HEK293 (cell line): ENCODE results near the gene CTAG2.

Experiments used
- CTCF ChIA-PET: fragments of 350-600 bp; formaldehyde crosslinking; extraction: SDS; loops from one replicate; lab custom pipeline; 2021; ENCODE audit warnings: antibody characterized with exemption; lab: Yijun Ruan, JAX
- POLR2A ChIA-PET: fragments of 300-600 bp; formaldehyde crosslinking; extraction: SDS; loops from one replicate; lab custom pipeline; 2020; ENCODE audit warnings: antibody characterized with exemption, inconsistent platforms; lab: Yijun Ruan, JAX
- H3K27ac ChIP-seq: fragments of 200-500 bp; sonication (Bioruptor generic); 2 replicates; pipeline ENCODE4 v1.5.1; 2014; ENCODE audit warnings: low read depth, low read length, control low read depth, inconsistent platforms; ENCODE audit errors: extremely low read depth
- H3K36me3 ChIP-seq, 2 experiments: fragments of 200-500 bp in 1 of 2; sonication (Bioruptor generic) in 1 of 2; 1 replicate in 1 of 2; 2 replicates in 1 of 2; pipeline ENCODE4 v1.5.1; 2014 to 2017; ENCODE audit warnings: inconsistent platforms in 2 of 2, low read length in 2 of 2; ENCODE audit not compliant: control insufficient read depth in 2 of 2, insufficient read depth in 1 of 2
- H3K4me1 ChIP-seq: fragments of 200-500 bp; sonication (Bioruptor generic); 2 replicates; pipeline ENCODE4 v1.5.1; 2014; ENCODE audit warnings: mild to moderate bottlenecking, low read length, inconsistent platforms; ENCODE audit not compliant: control insufficient read depth, insufficient read depth
- H3K4me3 ChIP-seq: 2 replicates; pipeline ENCODE4 v1.5.1; 2011; ENCODE audit warnings: low read depth, mild to moderate bottlenecking, control low read depth, low read length, moderate library complexity
- H3K9me3 ChIP-seq: fragments of 200-500 bp; sonication (Bioruptor generic); 2 replicates; pipeline ENCODE4 v1.5.1; 2014; ENCODE audit warnings: low read depth, low read length, inconsistent platforms; ENCODE audit not compliant: control insufficient read depth, insufficient read depth
- HOXA7 ChIP-seq: sonication (generic); formaldehyde crosslinking; IDR thresholded peaks from 2 replicates; pipeline ENCODE4 v1.8.1; 2022; ENCODE audit warnings: missing genetic modification reagents, borderline replicate concordance
- INSM2 ChIP-seq: fragments of 450-650 bp; formaldehyde crosslinking; IDR thresholded peaks from 2 replicates; pipeline ENCODE4 v1.5.1; 2016; ENCODE audit warnings: missing biosample characterization, missing genetic modification characterization
- KLF17 ChIP-seq: fragments of 450-650 bp; formaldehyde crosslinking; IDR thresholded peaks from 2 replicates; pipeline ENCODE4 v1.5.1; 2016; ENCODE audit warnings: missing biosample characterization, missing genetic modification characterization
- KLF9 ChIP-seq: fragments of 450-650 bp; formaldehyde crosslinking; IDR thresholded peaks from 2 replicates; pipeline ENCODE4 v1.5.1; 2016; ENCODE audit warnings: missing biosample characterization, missing genetic modification characterization, low read depth
- MYNN ChIP-seq: fragments of 450-650 bp; formaldehyde crosslinking; IDR thresholded peaks from 2 replicates; pipeline ENCODE4 v1.5.1; 2016; ENCODE audit warnings: missing biosample characterization, missing genetic modification characterization, borderline replicate concordance
- PBX3 ChIP-seq: sonication (generic); formaldehyde crosslinking; IDR thresholded peaks from 2 replicates; pipeline ENCODE4 v1.8.1; 2022; ENCODE audit warnings: mild to moderate bottlenecking, moderate library complexity, missing genetic modification reagents
- SALL2 ChIP-seq: fragments of 450-650 bp; formaldehyde crosslinking; IDR thresholded peaks from 2 replicates; pipeline ENCODE4 v1.5.0; 2017; ENCODE audit warnings: missing biosample characterization, mild to moderate bottlenecking, missing genetic modification characterization, borderline replicate concordance
- SETDB1 ChIP-seq: IDR thresholded peaks from one replicate; pipeline ENCODE4 v1.6.1; 2017; ENCODE audit warnings: mild to moderate bottlenecking, low read length, moderate library complexity, mixed read lengths; ENCODE audit not compliant: insufficient read length
- ZBTB1 ChIP-seq: fragments of 450-650 bp; formaldehyde crosslinking; IDR thresholded peaks from 2 replicates; pipeline ENCODE4 v1.5.1; 2016; ENCODE audit warnings: missing biosample characterization, missing genetic modification characterization
- ZFP41 ChIP-seq: fragments of 450-650 bp; formaldehyde crosslinking; IDR thresholded peaks from 2 replicates; pipeline ENCODE4 v1.5.1; 2016; ENCODE audit warnings: missing biosample characterization, missing genetic modification characterization, borderline replicate concordance
- ZNF184 ChIP-seq: fragments of 450-650 bp; IDR thresholded peaks from 2 replicates; pipeline ENCODE4 v1.5.1; 2018; ENCODE audit warnings: missing biosample characterization, mild to moderate bottlenecking, missing genetic modification characterization
- ZNF2 ChIP-seq: fragments of 450-650 bp; formaldehyde crosslinking; IDR thresholded peaks from 2 replicates; pipeline ENCODE4 v1.5.1; 2016; ENCODE audit warnings: missing biosample characterization, missing genetic modification characterization
- ZNF404 ChIP-seq: fragments of 450-650 bp; formaldehyde crosslinking; IDR thresholded peaks from 2 replicates; pipeline ENCODE4 v1.5.1; 2017; ENCODE audit warnings: missing biosample characterization, missing genetic modification characterization
- ZNF416 ChIP-seq: fragments of 450-650 bp; formaldehyde crosslinking; IDR thresholded peaks from 2 replicates; pipeline ENCODE4 v1.5.1; 2016; ENCODE audit warnings: missing biosample characterization, missing genetic modification characterization
- ZNF433 ChIP-seq: fragments of 450-650 bp; formaldehyde crosslinking; IDR thresholded peaks from 2 replicates; pipeline ENCODE4 v1.5.1; 2016; ENCODE audit warnings: missing biosample characterization, missing genetic modification characterization, low read depth
- ZNF558 ChIP-seq: fragments of 450-650 bp; formaldehyde crosslinking; IDR thresholded peaks from 2 replicates; pipeline ENCODE4 v1.5.1; 2016; ENCODE audit warnings: missing biosample characterization, missing genetic modification characterization
- ZNF623 ChIP-seq: fragments of 450-650 bp; formaldehyde crosslinking; IDR thresholded peaks from 2 replicates; pipeline ENCODE4 v1.5.1; 2016; ENCODE audit warnings: missing biosample characterization, missing genetic modification characterization
- ZNF624 ChIP-seq: fragments of 450-650 bp; formaldehyde crosslinking; IDR thresholded peaks from 2 replicates; pipeline ENCODE4 v1.5.1; 2017; ENCODE audit warnings: missing biosample characterization, missing genetic modification characterization
- ZNF639 ChIP-seq: fragments of 450-650 bp; formaldehyde crosslinking; IDR thresholded peaks from 2 replicates; pipeline ENCODE4 v1.5.1; 2016; ENCODE audit warnings: missing biosample characterization, missing genetic modification characterization
- ZNF785 ChIP-seq: fragments of 450-650 bp; formaldehyde crosslinking; IDR thresholded peaks from 2 replicates; pipeline ENCODE4 v1.5.1; 2016; ENCODE audit warnings: missing biosample characterization, missing genetic modification characterization
- ZNF792 ChIP-seq: fragments of 450-650 bp; formaldehyde crosslinking; IDR thresholded peaks from 2 replicates; pipeline ENCODE4 v1.5.1; 2016; ENCODE audit warnings: missing biosample characterization, missing genetic modification characterization
- ZNF843 ChIP-seq: fragments of 450-650 bp; formaldehyde crosslinking; IDR thresholded peaks from 2 replicates; pipeline ENCODE4 v1.5.1; 2016; ENCODE audit warnings: missing biosample characterization, missing genetic modification characterization
- ZSCAN16 ChIP-seq: fragments of 450-650 bp; formaldehyde crosslinking; IDR thresholded peaks from 2 replicates; pipeline ENCODE4 v1.5.1; 2016; ENCODE audit warnings: missing biosample characterization, missing genetic modification characterization
- ZSCAN4 ChIP-seq: fragments of 450-650 bp; formaldehyde crosslinking; IDR thresholded peaks from 2 replicates; pipeline ENCODE4 v1.5.1; 2017; ENCODE audit warnings: missing biosample characterization, missing genetic modification characterization
- ZXDB ChIP-seq: fragments of 450-650 bp; formaldehyde crosslinking; IDR thresholded peaks from 2 replicates; pipeline ENCODE4 v1.5.1; 2016; ENCODE audit warnings: missing biosample characterization, missing genetic modification characterization
- TF ChIP-seq, protein P1 (sequence below): fragments of 450-650 bp; formaldehyde crosslinking; IDR thresholded peaks from 2 replicates; pipeline ENCODE4 v1.5.1; 2017; ENCODE audit warnings: missing biosample characterization, missing genetic modification characterization

Gene CTAG2

DNA sequence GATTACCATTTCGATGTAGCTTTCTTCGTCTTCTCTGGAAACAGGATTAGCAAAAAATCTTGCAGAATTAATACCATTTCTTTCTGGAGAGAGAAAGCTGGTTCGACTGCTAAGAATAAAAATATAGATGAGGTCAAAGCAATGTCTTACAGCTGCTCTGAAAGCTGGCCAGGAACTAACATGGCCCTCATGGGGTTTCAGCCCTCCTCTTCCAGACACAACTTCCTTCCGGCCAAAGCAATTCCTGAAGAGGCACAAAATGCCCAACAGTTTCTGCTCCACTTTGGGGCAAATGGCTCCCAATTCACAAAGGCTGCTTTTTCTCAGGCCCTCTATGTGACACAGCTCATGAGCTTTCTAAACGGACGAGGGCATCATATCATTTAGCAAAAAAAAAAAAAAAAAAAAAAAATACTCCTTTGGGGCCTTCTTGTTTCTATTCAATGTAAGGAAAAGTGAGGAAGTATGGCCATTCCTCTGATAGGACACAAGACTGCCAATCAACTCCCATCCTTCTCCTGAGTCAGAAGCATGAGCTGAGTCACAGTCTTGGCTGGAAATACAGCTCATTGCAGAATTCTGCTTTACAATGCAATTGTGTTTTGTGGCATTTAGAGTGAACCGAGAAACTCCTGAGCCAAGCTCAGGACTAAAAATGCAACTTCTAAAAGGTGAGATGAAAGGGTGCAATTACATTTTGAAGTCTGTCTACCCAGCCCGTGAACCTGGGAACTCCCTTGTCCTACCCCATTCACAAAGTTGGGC, 42.7 kb upstream of the CTAG2 start:
- Histone ChIP-seq H3K4me1 (no peaks in the 10 kb centered on the region), H3K36me3 (no peaks in the 10 kb centered on the region), H3K27ac (no peak overlapping the region), H3K9me3 (no peaks in the 10 kb centered on the region; the same call in 1 of the 2 replicates), H3K4me3 (no peak overlapping the region)
- TF ChIP-seq HOXA7 (CRISPR knock-in tag) (no peak), KLF17 (tag by site-specific recombination) (no peak), ZBTB1 (tag by site-specific recombination) (no peak), MYNN (tag by site-specific recombination) (no peak), ZSCAN16 (tag by site-specific recombination) (no peak), ZNF843 (tag by site-specific recombination) (no peak), PBX3 (CRISPR knock-in tag) (no peak)
- TF ChIP-seq, protein P1, sequence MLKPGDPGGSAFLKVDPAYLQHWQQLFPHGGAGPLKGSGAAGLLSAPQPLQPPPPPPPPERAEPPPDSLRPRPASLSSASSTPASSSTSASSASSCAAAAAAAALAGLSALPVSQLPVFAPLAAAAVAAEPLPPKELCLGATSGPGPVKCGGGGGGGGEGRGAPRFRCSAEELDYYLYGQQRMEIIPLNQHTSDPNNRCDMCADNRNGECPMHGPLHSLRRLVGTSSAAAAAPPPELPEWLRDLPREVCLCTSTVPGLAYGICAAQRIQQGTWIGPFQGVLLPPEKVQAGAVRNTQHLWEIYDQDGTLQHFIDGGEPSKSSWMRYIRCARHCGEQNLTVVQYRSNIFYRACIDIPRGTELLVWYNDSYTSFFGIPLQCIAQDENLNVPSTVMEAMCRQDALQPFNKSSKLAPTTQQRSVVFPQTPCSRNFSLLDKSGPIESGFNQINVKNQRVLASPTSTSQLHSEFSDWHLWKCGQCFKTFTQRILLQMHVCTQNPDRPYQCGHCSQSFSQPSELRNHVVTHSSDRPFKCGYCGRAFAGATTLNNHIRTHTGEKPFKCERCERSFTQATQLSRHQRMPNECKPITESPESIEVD (tag by site-specific recombination) = no peak
- CTCF ChIA-PET = interaction anchor here (1.0 kb wide), 1 partner anchor 21 kb away, joined by 4 read pairs; no protein-coding TSS in a partner anchor
- POLR2A ChIA-PET = interaction anchor here (0.7 kb wide), 1 partner anchor 71 kb away, joined by 5 read pairs; no protein-coding TSS in a partner anchor

- no peaks in the 10 kb centered on the region for H3K36me3 ChIP-seq
- H3K27ac ChIP-seq = no peak overlapping the region
- TF ChIP-seq ZNF184 (tag by site-specific recombination) (no peak), KLF9 (tag by site-specific recombination) (no peak), ZNF785 (tag by site-specific recombination) (no peak), ZNF639 (tag by site-specific recombination) (no peak), ZNF2 (tag by site-specific recombination) (no peak), ZSCAN4 (tag by site-specific recombination) (no peak), ZNF416 (tag by site-specific recombination) (no peak), ZFP41 (tag by site-specific recombination) (no peak), ZNF623 (tag by site-specific recombination) (no peak), ZNF792 (tag by site-specific recombination) (no peak), INSM2 (tag by site-specific recombination) (no peak), SALL2 (tag by site-specific recombination) (no peak), ZNF624 (tag by site-specific recombination) (no peak), SETDB1 (no peak), ZNF433 (tag by site-specific recombination) (no peak), ZXDB (no peak), ZNF404 (tag by site-specific recombination) (no peak), ZNF558 (tag by site-specific recombination) (no peak)
- CTCF ChIA-PET = interaction anchor here (0.5 to 1.2 kb wide), 3 partner anchors 11 to 755 kb away, joined by 3 to 4 read pairs (median 3); no protein-coding TSS in a partner anchor
- POLR2A ChIA-PET = no interaction called here
- H3K4me3 ChIP-seq = no peak overlapping the region
- H3K9me3 ChIP-seq = no peaks in the 10 kb centered on the region; the same call in 1 of the 2 replicates
- H3K4me1 ChIP-seq = no peaks in the 10 kb centered on the region
Measured at GRCh38 chrX:154693394-154693793, 40.0 kb upstream of the CTAG2 start.
